IPS DF 6.9 (cell line): ENCODE measurements around the gene USP17L25.
"Not testable (repeated sequence)": the region's sequence is repeated elsewhere in the genome, so short reads cannot be mapped to it uniquely, and the experiment has no call there.

Source experiments
- DNase-seq: peaks from one replicate; pipeline ENCODE4 v3.0.0-alpha.2; 2013; ENCODE audit warnings: low read depth, low spot score
- H3K27ac ChIP-seq: one replicate; pipeline ENCODE4 v1.5.1; 2013; ENCODE audit warnings: low read length, control low read depth
- H3K27me3 ChIP-seq: 2 replicates; pipeline ENCODE4 v1.6.1; 2013; ENCODE audit warnings: mild to moderate bottlenecking, low read length; ENCODE audit not compliant: control insufficient read depth, insufficient read depth
- H3K36me3 ChIP-seq: 2 replicates; pipeline ENCODE4 v1.6.1; 2013; ENCODE audit warnings: low read length; ENCODE audit not compliant: control insufficient read depth, insufficient read depth
- H3K4me1 ChIP-seq: 2 replicates; pipeline ENCODE4 v1.6.1; 2013; ENCODE audit warnings: low read length; ENCODE audit not compliant: control insufficient read depth, insufficient read depth
- H3K4me3 ChIP-seq: 2 replicates; pipeline ENCODE4 v1.5.1; 2013; ENCODE audit warnings: mild to moderate bottlenecking, low read length
- H3K9me3 ChIP-seq: 2 replicates; pipeline ENCODE4 v1.6.1; 2013; ENCODE audit warnings: low read length, inconsistent platforms; ENCODE audit not compliant: control insufficient read depth, insufficient read depth
- WGBS: extraction: QIAGEN DNeasy Blood & Tissue Kit; methylation state at CpG from one replicate; pipeline ENCODE4 v1.1.7; 2013; ENCODE audit warnings: mixed read lengths, missing lambda C conversion rate; ENCODE audit not compliant: insufficient read length, insufficient coverage; 5-methylcytosine and 5-hydroxymethylcytosine counted together

USP17L25 gene, protein sequence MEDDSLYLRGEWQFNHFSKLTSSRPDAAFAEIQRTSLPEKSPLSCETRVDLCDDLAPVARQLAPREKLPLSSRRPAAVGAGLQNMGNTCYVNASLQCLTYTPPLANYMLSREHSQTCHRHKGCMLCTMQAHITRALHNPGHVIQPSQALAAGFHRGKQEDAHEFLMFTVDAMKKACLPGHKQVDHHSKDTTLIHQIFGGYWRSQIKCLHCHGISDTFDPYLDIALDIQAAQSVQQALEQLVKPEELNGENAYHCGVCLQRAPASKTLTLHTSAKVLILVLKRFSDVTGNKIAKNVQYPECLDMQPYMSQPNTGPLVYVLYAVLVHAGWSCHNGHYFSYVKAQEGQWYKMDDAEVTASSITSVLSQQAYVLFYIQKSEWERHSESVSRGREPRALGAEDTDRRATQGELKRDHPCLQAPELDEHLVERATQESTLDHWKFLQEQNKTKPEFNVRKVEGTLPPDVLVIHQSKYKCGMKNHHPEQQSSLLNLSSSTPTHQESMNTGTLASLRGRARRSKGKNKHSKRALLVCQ

DNA sequence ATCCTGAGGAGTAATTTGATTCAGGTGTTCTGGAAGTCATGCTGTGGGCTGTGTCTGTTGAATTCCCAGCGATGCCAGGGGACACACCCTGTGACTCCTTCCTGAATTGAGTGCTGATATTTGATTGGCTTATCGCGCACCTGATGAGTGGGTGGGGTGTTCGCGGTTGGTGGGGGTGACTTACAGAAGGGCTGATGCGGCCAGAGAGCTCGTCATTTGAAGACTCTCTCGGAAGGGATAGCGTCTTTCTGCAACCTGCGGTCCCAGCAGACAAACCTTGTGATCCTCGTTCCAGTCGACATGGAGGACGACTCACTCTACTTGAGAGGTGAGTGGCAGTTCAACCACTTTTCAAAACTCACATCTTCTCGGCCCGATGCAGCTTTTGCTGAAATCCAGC lies at the start of gene USP17L25:
Gene USP17L25 (plus strand): TSS at position 301 of the 400 bp plus-strand sequence. CDS start 0 bp downstream, at position 301.
- DNase-seq, H3K36me3 ChIP-seq, H3K27me3 ChIP-seq, H3K4me3 ChIP-seq, H3K9me3 ChIP-seq, H3K27ac ChIP-seq, H3K4me1 ChIP-seq: not testable (repeated sequence)
- no CpG with 5 or more reads among the region's 15 CpGs for WGBS

GRCh38 chr4:9324191-9324590 lies 5.5 kb upstream of the USP17L25 start:
- not testable (repeated sequence) for H3K27ac ChIP-seq, DNase-seq, H3K27me3 ChIP-seq, H3K4me1 ChIP-seq, H3K36me3 ChIP-seq, H3K4me3 ChIP-seq, H3K9me3 ChIP-seq
- WGBS, result no CpG with 5 or more reads among the region's 13 CpGs

DNA sequence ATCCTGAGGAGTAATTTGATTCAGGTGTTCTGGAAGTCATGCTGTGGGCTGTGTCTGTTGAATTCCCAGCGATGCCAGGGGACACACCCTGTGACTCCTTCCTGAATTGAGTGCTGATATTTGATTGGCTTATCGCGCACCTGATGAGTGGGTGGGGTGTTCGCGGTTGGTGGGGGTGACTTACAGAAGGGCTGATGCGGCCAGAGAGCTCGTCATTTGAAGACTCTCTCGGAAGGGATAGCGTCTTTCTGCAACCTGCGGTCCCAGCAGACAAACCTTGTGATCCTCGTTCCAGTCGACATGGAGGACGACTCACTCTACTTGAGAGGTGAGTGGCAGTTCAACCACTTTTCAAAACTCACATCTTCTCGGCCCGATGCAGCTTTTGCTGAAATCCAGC lies 4.8 kb upstream of the USP17L25 start, which contains the start of gene USP17L24:
Gene USP17L24 (plus strand): TSS at position 301 of the 400 bp plus-strand sequence. CDS start 0 bp downstream, at position 301.
- H3K36me3 ChIP-seq, H3K4me3 ChIP-seq, DNase-seq, H3K27me3 ChIP-seq, H3K9me3 ChIP-seq, H3K27ac ChIP-seq, H3K4me1 ChIP-seq: not testable (repeated sequence)
- no CpG with 5 or more reads among the region's 15 CpGs for WGBS

- not testable (repeated sequence) for H3K4me1 ChIP-seq, H3K36me3 ChIP-seq, H3K9me3 ChIP-seq, DNase-seq, H3K27ac ChIP-seq, H3K27me3 ChIP-seq, H3K4me3 ChIP-seq
- WGBS, result no CpG with 5 or more reads among the region's 15 CpGs
Measured at GRCh38 chr4:9334358-9334757, 4.6 kb downstream of the USP17L25 start, which contains the start of gene USP17L26. TSS of gene USP17L26 (plus strand) at chr4:9334658. CDS start at chr4:9334658, 0 bp downstream.

GRCh38 chr4:9339103-9339502 lies 9.4 kb downstream of the USP17L25 start, which contains the start of gene USP17L5:
TSS of gene USP17L5 (plus strand) at chr4:9339403. CDS start at chr4:9339403, 0 bp downstream.
- H3K4me1 ChIP-seq, DNase-seq, H3K27me3 ChIP-seq, H3K9me3 ChIP-seq, H3K4me3 ChIP-seq, H3K36me3 ChIP-seq, H3K27ac ChIP-seq: not testable (repeated sequence)
- no CpG with 5 or more reads among the region's 15 CpGs for WGBS

DNA sequence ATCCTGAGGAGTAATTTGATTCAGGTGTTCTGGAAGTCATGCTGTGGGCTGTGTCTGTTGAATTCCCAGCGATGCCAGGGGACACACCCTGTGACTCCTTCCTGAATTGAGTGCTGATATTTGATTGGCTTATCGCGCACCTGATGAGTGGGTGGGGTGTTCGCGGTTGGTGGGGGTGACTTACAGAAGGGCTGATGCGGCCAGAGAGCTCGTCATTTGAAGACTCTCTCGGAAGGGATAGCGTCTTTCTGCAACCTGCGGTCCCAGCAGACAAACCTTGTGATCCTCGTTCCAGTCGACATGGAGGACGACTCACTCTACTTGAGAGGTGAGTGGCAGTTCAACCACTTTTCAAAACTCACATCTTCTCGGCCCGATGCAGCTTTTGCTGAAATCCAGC lies 14.1 kb downstream of the USP17L25 start, which contains the start of gene USP17L27:
Gene USP17L27 (plus strand): TSS at position 301 of the 400 bp plus-strand sequence. CDS start 0 bp downstream, at position 301.
- not testable (repeated sequence) for H3K27me3 ChIP-seq, H3K27ac ChIP-seq, H3K9me3 ChIP-seq, DNase-seq, H3K36me3 ChIP-seq, H3K4me1 ChIP-seq, H3K4me3 ChIP-seq
- WGBS, result no CpG with 5 or more reads among the region's 15 CpGs

- not testable (repeated sequence) for DNase-seq, H3K27ac ChIP-seq, H3K4me1 ChIP-seq, H3K4me3 ChIP-seq, H3K36me3 ChIP-seq, H3K27me3 ChIP-seq, H3K9me3 ChIP-seq
- WGBS, result no CpG with 5 or more reads among the region's 15 CpGs
Measured at GRCh38 chr4:9348593-9348992, 18.9 kb downstream of the USP17L25 start, which contains the start of gene USP17L28. TSS of gene USP17L28 (plus strand) at chr4:9348893. CDS start at chr4:9348893, 0 bp downstream.

- H3K27me3 ChIP-seq, H3K27ac ChIP-seq, DNase-seq, H3K36me3 ChIP-seq, H3K4me3 ChIP-seq, H3K4me1 ChIP-seq, H3K9me3 ChIP-seq: not testable (repeated sequence)
- WGBS, result no CpG with 5 or more reads among the region's 18 CpGs
Measured at GRCh38 chr4:9350866-9351265, 21.2 kb downstream of the USP17L25 start.

- DNase-seq, H3K4me1 ChIP-seq, H3K9me3 ChIP-seq, H3K27me3 ChIP-seq, H3K4me3 ChIP-seq, H3K27ac ChIP-seq, H3K36me3 ChIP-seq: not testable (repeated sequence)
- WGBS, result no CpG with 5 or more reads among the region's 15 CpGs
Measured at GRCh38 chr4:9353338-9353737, 23.6 kb downstream of the USP17L25 start, which contains the start of gene USP17L29. TSS of gene USP17L29 (plus strand) at chr4:9353638. CDS start at chr4:9353638, 0 bp downstream.

DNA sequence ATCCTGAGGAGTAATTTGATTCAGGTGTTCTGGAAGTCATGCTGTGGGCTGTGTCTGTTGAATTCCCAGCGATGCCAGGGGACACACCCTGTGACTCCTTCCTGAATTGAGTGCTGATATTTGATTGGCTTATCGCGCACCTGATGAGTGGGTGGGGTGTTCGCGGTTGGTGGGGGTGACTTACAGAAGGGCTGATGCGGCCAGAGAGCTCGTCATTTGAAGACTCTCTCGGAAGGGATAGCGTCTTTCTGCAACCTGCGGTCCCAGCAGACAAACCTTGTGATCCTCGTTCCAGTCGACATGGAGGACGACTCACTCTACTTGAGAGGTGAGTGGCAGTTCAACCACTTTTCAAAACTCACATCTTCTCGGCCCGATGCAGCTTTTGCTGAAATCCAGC lies 33.1 kb downstream of the USP17L25 start, which contains the start of gene USP17L30:
Gene USP17L30 (plus strand): TSS at position 301 of the 400 bp plus-strand sequence. CDS start 0 bp downstream, at position 301.
- H3K36me3 ChIP-seq, H3K27ac ChIP-seq, H3K4me3 ChIP-seq, H3K27me3 ChIP-seq, DNase-seq, H3K9me3 ChIP-seq, H3K4me1 ChIP-seq: not testable (repeated sequence)
- no CpG with 5 or more reads among the region's 15 CpGs for WGBS
